ENCODE data around the gene PPM1H.

The PPM1H gene

DNA sequence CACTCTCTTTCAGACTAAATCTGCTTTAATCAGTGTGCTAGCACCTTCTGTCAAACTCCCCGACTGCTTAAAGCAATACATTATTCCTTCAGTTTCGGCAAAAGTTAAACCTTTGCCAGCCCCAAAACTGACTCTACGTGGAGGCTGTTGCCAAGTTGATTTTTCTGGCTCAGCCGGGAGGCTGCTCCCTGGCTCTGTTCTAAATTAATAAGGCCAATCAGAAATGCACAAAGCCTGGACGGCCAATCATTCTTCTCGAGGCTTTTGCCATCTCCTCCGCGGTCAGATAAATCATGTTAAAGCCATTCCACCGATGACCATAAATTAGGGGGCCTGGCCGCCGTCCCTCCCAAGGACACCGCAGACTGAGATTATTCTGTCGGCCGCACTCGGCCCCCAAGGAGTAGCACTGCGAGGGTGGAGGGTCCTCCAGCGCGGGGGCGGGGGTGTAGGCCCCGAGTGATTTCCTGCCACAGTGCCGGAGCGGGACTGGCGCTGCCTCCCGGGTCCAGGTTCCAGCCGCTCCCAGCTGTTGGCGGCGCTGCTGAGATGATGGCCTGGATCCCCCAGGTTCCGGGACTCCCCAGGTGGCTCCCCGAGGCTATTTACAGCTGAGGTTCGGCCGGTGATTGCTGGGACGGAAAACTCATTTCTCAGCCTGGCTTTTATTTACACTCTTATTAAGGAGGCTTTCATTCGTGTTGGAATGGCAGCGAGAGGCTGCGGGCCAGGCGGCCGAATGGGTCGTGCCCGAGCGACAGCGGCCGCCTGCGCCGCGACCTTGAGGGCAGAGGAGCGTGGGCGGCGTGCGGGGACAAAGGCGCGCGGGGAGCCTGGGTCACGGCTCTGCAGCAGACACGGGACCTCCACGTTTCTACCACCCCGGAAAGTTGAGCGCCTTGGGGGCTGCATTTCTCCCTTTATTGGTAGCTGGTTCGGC, 303.2 kb downstream of the PPM1H start:
- DNase-seq = peak; percentile 96

DNA sequence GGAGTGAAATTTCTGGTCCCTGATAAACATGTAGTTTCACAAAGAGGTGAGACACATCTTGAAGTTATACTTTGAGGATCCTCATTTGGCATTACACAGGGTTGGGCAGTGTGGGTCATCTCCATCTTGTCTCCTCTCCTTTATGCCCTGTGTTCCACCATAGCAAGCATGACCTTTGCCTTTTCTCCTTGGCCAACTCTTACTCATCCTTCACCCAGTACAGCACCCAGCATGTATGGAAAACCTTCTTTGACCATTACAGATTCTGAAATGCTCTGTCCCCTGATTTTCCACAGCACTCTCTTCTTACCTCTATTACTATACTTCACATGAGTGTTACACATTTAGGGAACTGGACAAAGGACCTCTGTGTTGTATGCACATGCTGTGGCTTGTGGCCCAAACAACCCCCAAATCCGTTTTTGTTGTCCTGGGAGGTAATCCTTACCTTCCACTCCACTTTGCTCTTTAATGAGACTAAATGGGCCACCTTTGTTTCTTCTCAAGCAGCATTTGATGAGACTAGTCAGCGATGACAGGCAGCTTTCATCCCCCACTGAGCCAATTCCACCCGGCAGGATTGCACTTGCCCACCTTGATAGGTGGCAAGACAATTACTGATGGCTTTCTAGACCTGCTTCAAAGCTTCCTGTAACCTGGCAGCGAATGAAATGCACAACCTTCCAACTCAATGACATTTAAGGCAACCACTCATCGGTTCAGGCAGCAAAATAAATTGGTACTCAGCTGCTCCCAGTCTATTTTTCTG, 304.8 kb downstream of the PPM1H start:
- no peak for DNase-seq

DNA sequence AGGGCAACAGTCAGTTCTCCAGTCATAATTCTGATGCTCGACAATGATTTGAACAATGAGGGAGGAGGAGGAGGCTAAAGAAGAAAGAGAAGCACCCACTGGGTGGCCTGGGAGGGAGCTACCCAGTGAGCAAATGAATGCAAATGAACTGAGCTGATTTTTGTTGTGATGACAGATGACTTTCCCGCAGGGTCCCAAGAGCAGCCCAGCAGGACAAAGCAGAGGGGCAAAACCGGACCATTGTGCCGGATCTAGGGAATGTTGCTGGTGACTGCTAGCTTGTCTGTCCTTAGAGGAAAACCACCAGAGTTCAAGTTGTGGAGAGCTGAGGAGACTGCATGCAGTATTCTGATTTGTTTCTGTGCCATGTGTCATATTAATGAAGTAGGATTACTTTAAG, 305.5 kb downstream of the PPM1H start:
- no peak for DNase-seq

DNA sequence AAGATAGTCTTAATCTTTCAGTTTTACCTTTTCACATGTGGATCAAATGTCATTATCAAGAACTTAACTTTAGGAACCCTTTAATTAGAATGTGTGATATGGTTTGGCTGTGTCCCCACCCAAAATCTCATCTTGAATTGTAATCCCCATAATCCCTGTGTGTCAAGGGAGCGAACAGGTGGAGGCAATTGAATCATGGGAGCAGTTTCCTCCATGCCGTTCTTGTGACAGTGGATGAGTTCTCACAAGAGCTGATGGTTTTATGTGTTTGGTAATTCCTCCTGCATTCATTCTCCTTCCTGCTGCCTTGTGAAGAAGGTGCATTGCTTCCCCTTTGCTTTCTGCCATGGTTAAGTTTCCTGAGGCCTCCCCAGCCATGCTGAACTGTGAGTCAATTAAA, 307.8 kb downstream of the PPM1H start:
- no peak for DNase-seq

DNA sequence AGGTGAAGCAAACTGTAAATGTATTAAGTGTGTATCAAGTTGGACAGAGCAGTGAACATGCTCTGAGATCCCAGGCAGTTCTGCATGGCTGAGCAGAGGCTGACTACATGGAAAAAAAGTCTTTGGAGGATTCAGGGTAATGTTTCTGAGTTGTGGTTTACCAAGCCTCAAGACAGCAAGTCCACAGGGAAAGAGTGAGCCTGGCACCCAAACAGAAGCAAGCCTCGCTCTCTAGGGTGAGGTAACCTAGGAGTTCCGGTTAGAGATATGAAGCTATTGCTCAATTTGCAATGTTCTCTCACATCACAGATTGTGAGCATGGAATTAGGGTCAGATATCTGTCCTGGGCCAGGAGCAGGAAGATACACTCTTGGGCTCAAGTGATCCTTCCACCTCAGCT, 309.7 kb downstream of the PPM1H start:
- DNase-seq = peak; percentile 49

DNA sequence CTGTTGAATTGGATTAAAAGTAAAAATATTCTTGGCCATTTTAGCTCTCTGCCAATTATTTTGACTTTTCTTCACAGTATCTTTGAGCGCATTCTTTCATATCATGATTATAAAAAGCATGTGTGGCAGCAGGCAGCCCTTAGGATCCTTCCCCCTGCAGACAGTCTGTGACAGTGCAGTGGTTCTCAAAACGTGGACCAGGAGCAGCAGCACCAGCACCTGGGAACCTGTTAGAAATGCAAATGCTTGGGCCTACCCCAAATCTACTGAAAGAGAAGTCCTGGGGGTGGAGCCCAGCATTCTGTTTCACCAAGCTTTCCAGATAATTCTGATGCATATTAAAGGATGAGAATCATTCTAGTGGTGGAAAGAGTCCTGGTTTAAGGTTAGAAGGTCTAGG, 312.8 kb downstream of the PPM1H start:
- DNase-seq = no peak

DNA sequence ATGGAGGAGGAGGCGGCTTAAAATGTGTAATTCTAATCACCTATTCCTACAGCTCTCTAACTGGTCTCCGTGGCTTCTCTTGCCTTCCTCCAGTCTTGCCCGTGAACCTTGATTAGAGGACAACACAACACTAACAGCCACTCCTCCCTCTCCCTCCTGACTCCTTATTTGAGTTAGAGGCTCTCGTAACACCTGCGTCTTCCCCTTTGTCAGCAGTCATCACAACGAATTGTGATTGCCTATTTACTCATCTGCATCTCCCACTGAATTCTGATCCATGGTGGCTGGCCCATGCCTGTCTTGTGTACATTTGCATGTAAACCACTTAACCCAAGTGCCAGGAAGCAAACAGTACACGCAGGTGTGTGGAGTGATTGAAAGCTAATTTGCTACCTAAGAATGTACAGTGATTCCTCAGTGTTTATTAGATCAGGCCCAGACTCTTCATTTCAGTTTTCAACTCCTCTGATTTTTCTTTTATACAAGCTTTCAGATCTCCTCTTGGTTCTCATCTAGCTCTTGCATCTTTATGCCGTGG, 313.8 kb downstream of the PPM1H start:
- no peak for DNase-seq

DNA sequence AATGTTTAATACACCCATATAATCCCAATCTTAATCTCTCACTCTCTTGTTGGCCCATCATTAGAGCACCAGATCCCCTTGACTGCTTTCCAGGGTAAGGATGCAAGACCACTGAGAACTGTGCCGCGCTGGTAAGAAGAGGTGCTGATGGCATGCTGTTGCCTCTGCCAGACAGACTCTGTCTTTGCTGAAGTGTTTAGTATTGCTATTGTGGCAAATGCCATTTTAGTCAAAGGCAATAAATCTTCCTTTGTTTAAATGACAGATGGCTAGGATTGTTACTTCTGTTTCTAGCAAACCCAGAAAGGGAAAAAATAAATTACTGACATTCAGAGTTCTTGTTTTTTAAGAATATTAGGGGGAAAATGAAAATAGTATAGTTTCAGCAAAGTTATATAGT, 316.0 kb downstream of the PPM1H start:
- no peak for DNase-seq

DNA sequence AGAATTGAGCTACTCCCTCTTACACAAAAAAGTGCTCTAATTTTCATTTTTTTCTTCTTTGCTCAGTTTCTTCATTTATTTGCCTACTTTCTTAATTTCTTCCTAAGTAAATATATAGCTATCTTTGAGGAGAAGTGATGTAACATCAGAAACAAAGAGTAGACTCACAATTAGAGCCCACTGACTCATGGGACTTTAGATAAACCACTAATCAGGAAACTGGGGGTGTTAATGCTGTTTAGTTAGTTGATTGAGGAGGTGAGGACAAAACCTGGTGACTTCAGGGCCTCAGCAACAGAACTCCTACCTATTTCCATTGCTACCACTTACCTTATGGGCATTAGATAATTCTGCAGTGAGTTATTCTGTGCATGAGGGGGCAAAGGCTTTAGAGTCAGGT, 316.6 kb downstream of the PPM1H start:
- DNase-seq = no peak

DNA sequence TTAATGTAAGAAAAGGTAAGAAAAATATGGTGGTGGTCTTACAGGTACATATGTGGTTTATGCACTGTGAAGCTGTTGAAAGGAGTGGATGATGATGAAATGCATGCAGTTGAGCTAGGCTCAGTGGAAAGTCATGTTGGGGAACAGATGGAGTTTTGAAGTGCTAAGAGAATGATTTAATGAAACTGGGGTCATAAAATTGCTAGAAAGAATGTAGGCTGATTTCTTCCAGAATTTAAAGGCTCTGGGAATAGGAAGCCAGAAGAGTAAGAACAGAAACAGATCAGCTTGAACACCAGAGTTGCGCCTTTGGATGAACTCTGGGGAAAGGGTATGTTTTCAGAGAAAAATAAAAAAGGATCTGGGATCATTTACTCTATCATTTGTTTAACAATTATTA, 321.9 kb downstream of the PPM1H start:
- no peak for DNase-seq

DNA sequence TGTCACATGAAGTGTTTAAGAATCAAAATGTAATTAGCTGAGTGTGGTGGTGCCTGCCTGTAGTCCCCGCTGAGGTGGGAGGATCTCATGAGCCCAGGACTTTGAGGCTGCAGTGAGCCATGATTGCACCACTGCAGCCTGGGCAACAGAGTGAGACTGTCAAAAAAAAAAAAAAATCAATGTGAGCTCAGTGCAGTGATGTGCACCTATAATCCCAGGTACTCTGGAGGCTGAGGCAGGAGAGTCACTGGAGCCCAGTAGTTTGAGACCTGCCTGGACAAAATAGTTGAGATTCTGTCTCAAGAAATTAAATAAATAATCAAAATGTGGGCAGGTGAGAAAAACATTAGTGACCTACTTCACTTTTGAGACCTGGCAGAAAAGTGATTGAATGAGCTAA, 328.3 kb downstream of the PPM1H start:
- DNase-seq = no peak

DNA sequence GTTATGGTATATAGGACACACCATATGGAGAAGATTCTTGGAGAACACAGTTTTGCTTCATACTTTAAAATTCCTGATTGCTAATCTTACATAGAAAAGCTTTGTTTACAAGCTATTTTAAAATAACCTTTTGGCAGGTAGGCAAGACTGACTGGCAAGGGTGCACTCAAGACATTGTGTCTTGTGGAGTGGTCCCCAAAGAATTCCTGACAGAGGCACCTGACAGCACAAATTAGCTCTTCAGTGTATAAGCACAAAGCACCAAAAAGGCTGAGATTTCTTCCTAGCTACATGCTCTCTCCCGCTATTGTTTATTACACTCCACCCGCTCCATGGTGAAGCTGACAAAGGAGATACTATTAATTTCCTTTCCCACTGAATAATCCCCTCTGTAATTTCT, 329.0 kb downstream of the PPM1H start:
- no peak for DNase-seq

DNA sequence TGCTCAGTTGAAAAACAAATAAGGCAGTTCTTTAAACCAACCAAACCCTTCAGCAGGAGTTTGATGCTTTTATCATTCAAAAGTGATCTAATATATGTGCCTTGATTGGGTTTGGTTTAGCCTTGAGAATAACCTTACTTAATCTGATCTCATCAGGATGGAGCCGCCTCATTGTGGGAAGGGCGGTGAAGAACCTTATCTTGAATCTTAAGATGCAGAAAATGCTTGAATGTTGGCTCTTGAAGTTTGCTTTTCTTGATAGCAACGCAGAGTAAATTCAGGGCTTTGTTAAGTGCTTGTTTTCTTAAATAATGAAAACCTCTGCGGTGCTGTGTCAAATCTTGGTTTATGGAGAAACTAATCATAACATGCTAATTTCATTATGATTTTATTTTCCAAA, 330.1 kb downstream of the PPM1H start:
- DNase-seq = peak; percentile 61

DNA sequence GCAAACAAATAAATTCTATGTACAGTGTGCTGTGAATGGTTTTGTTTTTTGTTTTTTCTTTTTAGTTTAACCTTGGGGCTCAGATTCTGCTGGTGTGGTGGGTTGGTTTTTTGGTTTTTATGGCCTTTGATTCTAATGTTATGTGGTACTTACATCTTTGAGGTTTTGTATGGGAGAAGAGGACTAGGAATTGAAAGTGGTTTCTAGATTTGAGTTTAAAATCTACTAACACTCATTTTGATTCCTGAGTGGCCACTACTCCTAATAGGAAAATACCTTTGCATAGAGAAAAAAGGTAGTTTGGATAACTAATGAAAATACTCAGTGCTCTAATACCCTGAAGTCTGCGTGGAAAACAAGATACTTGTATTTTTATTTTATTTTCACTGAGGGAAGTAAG, 330.6 kb downstream of the PPM1H start:
- no peak for DNase-seq

DNA sequence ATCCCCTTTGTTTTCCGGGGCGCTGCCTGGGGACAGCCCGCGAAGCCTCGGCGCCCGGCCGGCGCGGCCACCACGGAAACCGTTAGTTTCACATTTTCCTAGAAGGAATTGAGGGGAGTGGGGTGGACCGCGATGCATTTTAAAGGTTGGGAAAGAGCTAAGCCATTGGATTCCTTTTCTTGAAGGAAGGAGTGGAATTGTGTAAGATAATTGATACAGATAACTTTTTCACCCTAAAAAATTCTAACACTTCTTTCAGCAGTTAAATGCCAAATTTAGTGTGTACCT, 331.2 kb downstream of the PPM1H start:
- DNase-seq = no peak

DNA sequence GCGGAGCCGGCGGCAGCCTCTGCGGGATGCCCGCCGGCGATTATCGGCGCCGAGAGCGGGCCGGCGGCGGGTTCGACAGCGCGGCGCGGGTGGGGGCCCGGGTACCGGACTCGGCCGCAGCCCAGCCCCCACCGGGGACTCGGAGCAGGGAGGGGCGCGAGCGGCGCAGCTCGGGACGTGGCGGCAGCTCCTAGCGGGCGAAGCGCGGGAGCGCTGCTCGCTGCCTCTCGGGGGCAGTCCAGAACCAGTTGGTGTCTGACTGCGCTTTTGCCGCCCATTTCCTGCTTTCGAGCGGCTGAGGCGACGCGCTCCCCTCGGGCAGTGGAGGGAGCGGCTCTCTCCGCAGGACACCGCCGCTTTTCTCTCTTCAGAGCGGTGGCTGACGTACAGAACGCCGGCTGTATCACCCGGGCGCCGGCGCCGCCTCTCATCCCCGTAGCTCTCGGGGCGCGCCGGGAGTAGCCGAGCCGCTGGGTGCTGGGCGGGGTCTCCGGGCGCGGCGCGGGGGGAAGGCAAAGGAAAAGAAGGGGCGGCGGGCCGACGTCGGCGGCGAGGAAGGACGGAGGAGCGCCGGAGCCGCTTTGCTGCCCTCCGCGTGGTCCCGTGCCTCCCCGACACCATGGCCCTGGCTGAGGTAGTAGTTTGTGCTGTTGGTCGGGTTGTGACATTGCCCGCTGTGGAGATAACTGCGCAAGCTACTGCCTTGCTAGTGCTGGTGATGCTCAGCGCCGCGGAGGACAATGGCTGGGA, 331.7 kb downstream of the PPM1H start:
- DNase-seq = peak; percentile 90

DNA sequence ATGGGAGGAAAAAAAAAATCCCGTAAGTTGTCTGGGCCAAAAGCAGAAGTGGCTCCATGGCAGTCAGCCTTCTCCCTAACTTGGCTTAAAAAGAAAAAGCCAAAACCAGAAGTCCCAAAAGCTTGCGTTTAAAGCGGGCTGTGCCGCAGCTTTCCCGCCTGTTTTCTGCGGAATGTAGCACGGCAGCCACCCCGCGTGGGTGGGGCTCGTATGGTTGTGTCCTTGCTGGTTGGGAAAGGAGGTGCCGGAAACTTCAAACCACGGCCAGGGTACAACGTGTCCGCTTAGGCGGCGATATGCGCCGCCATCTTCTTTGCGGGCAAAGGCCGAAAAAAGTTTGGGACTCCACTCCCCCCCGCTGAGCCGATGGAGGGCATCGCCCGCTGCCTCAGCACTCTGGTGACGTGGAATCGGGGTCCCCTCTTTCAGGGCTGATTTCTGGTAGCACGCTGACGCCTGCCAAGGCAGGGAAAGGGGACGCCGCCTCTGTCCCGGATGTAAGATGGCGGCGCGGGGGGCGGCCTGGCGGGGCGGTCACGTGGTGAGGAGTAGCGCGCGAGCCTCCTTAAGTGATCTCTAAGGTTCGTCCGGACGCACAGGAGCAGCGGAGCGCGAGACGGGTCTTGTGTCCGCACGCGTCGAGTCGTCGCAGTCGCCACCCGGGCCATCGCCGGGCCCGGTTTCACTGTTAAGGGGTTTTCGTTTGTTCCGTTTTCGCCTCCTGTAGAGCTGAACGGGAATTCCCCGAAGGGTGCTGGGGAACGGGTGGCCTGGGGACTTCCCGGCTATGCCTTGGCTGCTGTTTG, 332.5 kb downstream of the PPM1H start:
- DNase-seq = peak; percentile 95

DNA sequence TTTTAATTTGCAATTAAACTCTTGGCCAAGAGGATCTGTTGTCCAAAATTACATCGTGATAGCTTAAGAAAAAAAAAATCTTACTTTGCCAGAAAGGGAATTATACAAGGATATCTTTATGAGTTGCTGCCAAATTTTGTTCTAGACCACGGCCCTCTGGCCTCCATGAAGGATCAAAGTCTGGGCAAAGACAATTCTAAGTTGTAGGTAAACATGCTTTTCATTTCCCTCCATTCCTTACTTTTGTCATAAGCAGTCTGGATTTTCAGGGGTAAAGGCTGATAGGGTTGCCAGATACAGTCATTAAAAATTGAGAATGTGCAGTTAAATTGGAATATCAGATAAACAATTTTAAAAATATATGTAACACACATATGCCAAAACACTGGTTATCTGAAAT, 333.2 kb downstream of the PPM1H start:
- DNase-seq = no peak

DNA sequence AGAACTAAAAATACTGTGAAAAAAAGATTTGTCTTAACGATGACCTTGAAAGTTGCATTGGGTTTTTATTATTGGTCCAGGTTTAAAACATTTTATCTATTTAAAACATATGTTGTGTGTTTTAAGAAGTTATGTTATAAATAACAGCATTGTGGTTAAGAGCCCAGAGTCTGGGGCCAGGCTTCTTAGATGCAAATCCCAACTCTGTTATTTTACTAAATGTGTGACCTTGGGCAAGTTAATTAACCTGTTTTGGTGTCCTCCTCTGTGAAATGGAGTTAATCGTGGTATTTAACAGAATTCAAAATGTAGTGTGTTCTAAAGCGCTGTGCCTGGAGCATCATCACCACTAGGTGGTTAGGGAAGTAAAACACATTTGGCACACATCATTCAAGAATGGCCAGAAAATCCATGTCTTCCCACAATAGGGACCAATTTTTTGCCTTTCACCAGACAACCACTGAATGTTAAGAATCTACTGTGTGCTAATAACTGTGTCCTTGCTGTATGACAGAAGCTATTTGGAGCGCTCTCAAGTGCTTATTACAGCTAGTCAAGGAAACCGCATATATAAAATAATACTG, 335.0 kb downstream of the PPM1H start:
- no peak for DNase-seq

DNA sequence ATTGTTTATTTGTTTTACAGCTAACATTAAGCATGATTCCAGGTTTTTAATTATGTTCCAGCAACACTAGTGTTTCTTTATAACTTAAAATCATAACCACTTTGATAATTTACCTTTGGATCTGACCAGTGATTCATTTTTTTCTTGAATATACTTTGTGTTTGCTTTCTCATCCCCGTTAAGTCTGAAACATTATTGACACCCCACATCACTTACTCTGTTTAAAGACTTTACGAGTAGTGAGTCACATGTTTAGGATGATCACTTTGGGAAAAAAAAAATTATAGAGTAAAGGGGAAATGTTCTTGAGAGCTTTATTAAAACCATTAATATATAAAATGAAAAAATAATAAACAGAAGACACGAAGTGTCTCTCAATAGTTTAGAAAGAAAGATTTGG, 336.1 kb downstream of the PPM1H start:
- no peak for DNase-seq

DNA sequence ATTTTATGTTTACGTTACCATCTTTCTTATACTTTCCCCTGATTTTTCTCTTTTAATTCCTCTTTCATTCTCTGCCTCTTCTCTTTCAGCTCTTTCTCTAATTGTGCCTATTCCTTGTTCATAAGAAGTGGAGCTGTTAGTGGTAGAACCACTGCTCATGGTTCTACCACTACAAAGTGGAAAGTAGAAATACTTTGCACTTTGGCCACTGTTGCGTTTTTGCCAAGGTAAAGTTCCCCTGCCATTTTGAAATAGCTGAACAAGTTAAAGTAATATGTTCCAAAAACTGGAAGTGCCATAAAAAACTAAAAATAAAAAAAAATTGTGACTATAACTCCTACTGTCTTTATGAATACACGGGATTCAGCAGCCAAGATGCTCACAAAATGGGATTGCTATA, 337.7 kb downstream of the PPM1H start:
- DNase-seq = no peak

Measured in fibroblast of skin of right biceps (primary cell).